ENCODE data around the gene FLVCR2.

The FLVCR2 gene

GRCh38 chr14:75577090-75577489, 1.3 kb upstream of the FLVCR2 start:
- H3K79me2 ChIP-seq (ENCODE audit: low read length), result no peaks in the 10 kb centered on the region
- TF ChIP-seq EZH2 (optimal IDR thresholded peaks at IDR 0.05; ENCODE audit: low read depth, low read length) (no peak), CTCF (IDR thresholded peaks at IDR 0.05; ENCODE audit: low read length) (no peak), EZH2phosphoT487 (IDR thresholded peaks at IDR 0.05; ENCODE audit: low read length) (no peak)
- H3K4me3 ChIP-seq (ENCODE audit: low read length), result no peak overlapping the region
- no peaks in the 10 kb centered on the region for H3K27me3 ChIP-seq (replicated peaks; ENCODE audit: insufficient read depth, low read length)
- peaks cover 4% of the 10 kb centered on the region; the same call in 1 of the 2 replicates for H3F3A ChIP-seq (ENCODE audit: insufficient read depth, low read length)
- 0 out of 2 replicates have a peak, but pooled peaks cover 3% of the 10 kb centered on the region for H3K4me1 ChIP-seq (ENCODE audit: low read length)
- DNase-seq, result no peak
- no peaks in the 10 kb centered on the region for H3K36me3 ChIP-seq (replicated peaks; ENCODE audit: insufficient read depth, low read length)
- no peak overlapping the region for H3K27ac ChIP-seq (ENCODE audit: low read length)
- H3K9ac ChIP-seq (ENCODE audit: low read length), result no peak overlapping the region
- no peak overlapping the region for H3K4me2 ChIP-seq (ENCODE audit: low read depth, low read length)
- H4K20me1 ChIP-seq (ENCODE audit: insufficient read depth, low read length), result no peaks in the 10 kb centered on the region
- H3K9me2 ChIP-seq (replicated peaks; ENCODE audit: insufficient read depth, low read length), result no peaks in the 10 kb centered on the region
- H2AFZ ChIP-seq (ENCODE audit: low read length), result no peak overlapping the region
- H3K9me3 ChIP-seq (replicated peaks; ENCODE audit: insufficient read depth, low read length), result no peaks in the 10 kb centered on the region

- peak overlapping the region; percentile 89 for H3K4me2 ChIP-seq (ENCODE audit: low read depth, low read length)
- H3K4me3 ChIP-seq (ENCODE audit: low read length), result peak overlapping the region; percentile 63
- H3K9me2 ChIP-seq (replicated peaks; ENCODE audit: insufficient read depth, low read length), result no peaks in the 10 kb centered on the region
- DNase-seq, result peak; percentile 75
- H3K4me1 ChIP-seq (ENCODE audit: low read length), result 0 out of 2 replicates have a peak, but pooled peaks cover 3% of the 10 kb centered on the region
- H3K9me3 ChIP-seq (replicated peaks; ENCODE audit: insufficient read depth, low read length), result no peaks in the 10 kb centered on the region
- H3K79me2 ChIP-seq (ENCODE audit: low read length), result no peaks in the 10 kb centered on the region
- H2AFZ ChIP-seq (ENCODE audit: low read length), result peak overlapping the region; percentile 70
- H3K9ac ChIP-seq (ENCODE audit: low read length), result no peak overlapping the region; the same call in 1 of the 2 replicates
- no peaks in the 10 kb centered on the region for H3K36me3 ChIP-seq (replicated peaks; ENCODE audit: insufficient read depth, low read length)
- no peak for TF ChIP-seq EZH2phosphoT487 (IDR thresholded peaks at IDR 0.05; ENCODE audit: low read length)
- peak; percentile 52 for TF ChIP-seq CTCF (IDR thresholded peaks at IDR 0.05; ENCODE audit: low read length)
- no peak for TF ChIP-seq EZH2 (optimal IDR thresholded peaks at IDR 0.05; ENCODE audit: low read depth, low read length)
- no peaks in the 10 kb centered on the region for H3K27me3 ChIP-seq (replicated peaks; ENCODE audit: insufficient read depth, low read length)
- no peaks in the 10 kb centered on the region for H4K20me1 ChIP-seq (ENCODE audit: insufficient read depth, low read length)
- H3F3A ChIP-seq (ENCODE audit: insufficient read depth, low read length), result peaks cover 4% of the 10 kb centered on the region; the same call in 1 of the 2 replicates
- no peak overlapping the region for H3K27ac ChIP-seq (ENCODE audit: low read length)
Measured at GRCh38 chr14:75577729-75578101, 705 bp upstream of the FLVCR2 start.

GRCh38 chr14:75578786-75579337, 442 bp downstream of the FLVCR2 start:
- Histone ChIP-seq H3K27me3 (replicated peaks; ENCODE audit: insufficient read depth, low read length) (no peaks in the 10 kb centered on the region), H3K36me3 (replicated peaks; ENCODE audit: insufficient read depth, low read length) (no peaks in the 10 kb centered on the region), H3K79me2 (ENCODE audit: low read length) (no peaks in the 10 kb centered on the region), H3K27ac (ENCODE audit: low read length) (no peak overlapping the region), H3K4me3 (ENCODE audit: low read length) (peak overlapping the region; percentile 57), H3K4me2 (ENCODE audit: low read depth, low read length) (peak overlapping the region; percentile 89), H3F3A (ENCODE audit: insufficient read depth, low read length) (peaks cover 4% of the 10 kb centered on the region; the same call in 1 of the 2 replicates), H2AFZ (ENCODE audit: low read length) (0 out of 2 replicates have a peak overlapping the region, but pooled peaks have one; percentile 37), H3K4me1 (ENCODE audit: low read length) (0 out of 2 replicates have a peak, but pooled peaks cover 3% of the 10 kb centered on the region), H3K9me3 (replicated peaks; ENCODE audit: insufficient read depth, low read length) (no peaks in the 10 kb centered on the region), H3K9ac (ENCODE audit: low read length) (no peak overlapping the region), H4K20me1 (ENCODE audit: insufficient read depth, low read length) (no peaks in the 10 kb centered on the region), H3K9me2 (replicated peaks; ENCODE audit: insufficient read depth, low read length) (no peaks in the 10 kb centered on the region)
- DNase-seq, result no peak
- TF ChIP-seq EZH2phosphoT487 (IDR thresholded peaks at IDR 0.05; ENCODE audit: low read length) (no peak), CTCF (IDR thresholded peaks at IDR 0.05; ENCODE audit: low read length) (no peak)

Measured in MM.1S (cell line).